Fibroblast of the aortic adventitia (primary cell): Measurements from ENCODE around the gene ZFAND3. TPM values are rescaled to one million over a fixed set of nuclear protein-coding genes. Genes with fewer than 3 reads are reported as not detected.

ENCODE experiments used
- DNase-seq: peaks from one replicate; pipeline ENCODE4 v3.0.0-alpha.2; 2010; ENCODE audit warnings: low read depth
- H3K4me3 ChIP-seq: 2 replicates; pipeline ENCODE4 v1.5.1; 2011; ENCODE audit warnings: low read depth, mild to moderate bottlenecking, control low read depth, low read length, moderate library complexity
- CTCF ChIP-seq: IDR thresholded peaks from 2 replicates; pipeline ENCODE4 v1.5.1; 2011; ENCODE audit warnings: mild to moderate bottlenecking, low read length, control low read depth, inconsistent platforms; ENCODE audit not compliant: insufficient read depth
- total RNA-seq: library from RNA; depleted of rRNA; stranded (reverse); fragments of >200 nt; gene quantifications from 2 replicates; pipeline ENCODE4 v1.2.3, GENCODE V29; 2012; ENCODE audit warnings: low replicate concordance

The ZFAND3 gene
- total RNA-seq, 1 donor = 31.3 TPM

GRCh38 chr6:37787216-37787615 is 32.3 kb upstream of the ZFAND3 start:
- no peak for TF ChIP-seq CTCF
- H3K4me3 ChIP-seq = no peak overlapping the region
- DNase-seq = no peak

GRCh38 chr6:37788259-37788658 is 31.3 kb upstream of the ZFAND3 start:
- H3K4me3 ChIP-seq = no peak overlapping the region
- no peak for TF ChIP-seq CTCF
- no peak for DNase-seq

- peak; percentile 96 for DNase-seq
- no peak overlapping the region for H3K4me3 ChIP-seq
- TF ChIP-seq CTCF = peak; percentile 97
These were observed 28.2 kb upstream of the ZFAND3 start for GRCh38 chr6:37791156-37791919.

GRCh38 chr6:37792457-37793033 is 27.0 kb upstream of the ZFAND3 start:
- no peak for TF ChIP-seq CTCF
- H3K4me3 ChIP-seq = no peak overlapping the region
- DNase-seq = no peak

- no peak overlapping the region for H3K4me3 ChIP-seq
- no peak for TF ChIP-seq CTCF
- peak; percentile 33 for DNase-seq
These were observed 26.5 kb upstream of the ZFAND3 start for GRCh38 chr6:37793067-37793466.

GRCh38 chr6:37794825-37795224 is 24.7 kb upstream of the ZFAND3 start:
- DNase-seq = peak; percentile 54
- H3K4me3 ChIP-seq = no peak overlapping the region
- TF ChIP-seq CTCF = no peak
